Measurements from ENCODE around the gene NAPG.
"Not testable (repeated sequence)": the region's sequence is repeated elsewhere in the genome, so short reads cannot be mapped to it uniquely, and the experiment has no call there.

The NAPG gene

GRCh38 chr18:10577842-10578572, 52.2 kb downstream of the NAPG start:
- Mint-ChIP-seq H3K27ac (peak overlapping the region in 1 of 2 donors; percentile 19), H3K4me3 (peak overlapping the region in 1 of 2 donors; percentile 13)
- ATAC-seq, H3K9me3 Mint-ChIP-seq, DNase-seq, H3K27me3 Mint-ChIP-seq, H3K4me1 Mint-ChIP-seq: not testable (repeated sequence)

- not testable (repeated sequence) for DNase-seq, H3K27me3 Mint-ChIP-seq, H3K4me3 Mint-ChIP-seq, H3K4me1 Mint-ChIP-seq, H3K27ac Mint-ChIP-seq, H3K9me3 Mint-ChIP-seq, ATAC-seq
These were observed 52.7 kb downstream of the NAPG start for GRCh38 chr18:10578573-10578899.

- no peak for DNase-seq
- Mint-ChIP-seq H3K9me3 (no peaks in the 10 kb centered on the region), H3K27ac (no peak overlapping the region), H3K4me3 (no peak overlapping the region), H3K4me1 (no peaks in the 10 kb centered on the region), H3K27me3 (no peaks in the 10 kb centered on the region)
- no peak for ATAC-seq
These were observed 53.4 kb downstream of the NAPG start for GRCh38 chr18:10579079-10579867.

GRCh38 chr18:10580215-10580614, 54.4 kb downstream of the NAPG start:
- no peaks in the 10 kb centered on the region for H3K4me1 Mint-ChIP-seq
- peak overlapping the region in 1 of 2 donors; percentile 77 for H3K27ac Mint-ChIP-seq
- no peaks in the 10 kb centered on the region for H3K27me3 Mint-ChIP-seq
- H3K9me3 Mint-ChIP-seq = no peaks in the 10 kb centered on the region
- no peak overlapping the region for H3K4me3 Mint-ChIP-seq
- no peak for ATAC-seq
- no peak for DNase-seq

GRCh38 chr18:10585260-10585659, 59.4 kb downstream of the NAPG start:
- Mint-ChIP-seq H3K9me3 (peaks cover 0 to 12% of the 10 kb centered on the region in 2 donors), H3K4me3 (no peak overlapping the region), H3K4me1 (no peaks in the 10 kb centered on the region), H3K27ac (no peak overlapping the region), H3K27me3 (no peaks in the 10 kb centered on the region)
- ATAC-seq (no peak), DNase-seq (no peak)

GRCh38 chr18:10588975-10589374, 63.1 kb downstream of the NAPG start:
- ATAC-seq = no peak
- H3K27ac Mint-ChIP-seq = no peak overlapping the region
- no peak overlapping the region for H3K4me3 Mint-ChIP-seq
- no peaks in the 10 kb centered on the region for H3K27me3 Mint-ChIP-seq
- no peaks in the 10 kb centered on the region for H3K4me1 Mint-ChIP-seq
- peaks cover 0 to 17% of the 10 kb centered on the region in 2 donors for H3K9me3 Mint-ChIP-seq
- DNase-seq = no peak

GRCh38 chr18:10590412-10590811, 64.6 kb downstream of the NAPG start:
- no peaks in the 10 kb centered on the region for H3K4me1 Mint-ChIP-seq
- no peaks in the 10 kb centered on the region for H3K27me3 Mint-ChIP-seq
- no peak overlapping the region for H3K27ac Mint-ChIP-seq
- H3K4me3 Mint-ChIP-seq = no peak overlapping the region
- ATAC-seq (no peak), DNase-seq (no peak)
- H3K9me3 Mint-ChIP-seq = peaks cover 0 to 19% of the 10 kb centered on the region in 2 donors

GRCh38 chr18:10591896-10592295, 66.1 kb downstream of the NAPG start:
- H3K4me3 Mint-ChIP-seq = no peak overlapping the region
- DNase-seq = no peak

GRCh38 chr18:10593366-10594022, 67.7 kb downstream of the NAPG start:
- not testable (repeated sequence) for H3K9me3 Mint-ChIP-seq, H3K27me3 Mint-ChIP-seq, H3K4me1 Mint-ChIP-seq, ATAC-seq, H3K27ac Mint-ChIP-seq, H3K4me3 Mint-ChIP-seq, DNase-seq

More at GRCh38 chr18:10591896-10592295, 66.1 kb downstream of the NAPG start:
- Mint-ChIP-seq H3K27ac (no peak overlapping the region), H3K4me1 (no peaks in the 10 kb centered on the region), H3K9me3 (peaks cover 0 to 13% of the 10 kb centered on the region in 2 donors), H3K27me3 (no peaks in the 10 kb centered on the region)
- no peak for ATAC-seq

- not testable (repeated sequence) for H3K27me3 Mint-ChIP-seq, H3K4me3 Mint-ChIP-seq
These were observed 70.1 kb downstream of the NAPG start for GRCh38 chr18:10595917-10596316.

GRCh38 chr18:10597695-10598094, 71.9 kb downstream of the NAPG start:
- not testable (repeated sequence) for H3K4me1 Mint-ChIP-seq, H3K27ac Mint-ChIP-seq, DNase-seq, H3K4me3 Mint-ChIP-seq, ATAC-seq, H3K27me3 Mint-ChIP-seq
- H3K9me3 Mint-ChIP-seq = peaks cover 4 to 11% of the 10 kb centered on the region in 2 donors

More at GRCh38 chr18:10595917-10596316, 70.1 kb downstream of the NAPG start:
- DNase-seq, H3K27ac Mint-ChIP-seq, H3K9me3 Mint-ChIP-seq, ATAC-seq, H3K4me1 Mint-ChIP-seq: not testable (repeated sequence)

GRCh38 chr18:10600701-10601100, 74.9 kb downstream of the NAPG start:
- H3K4me3 Mint-ChIP-seq, DNase-seq, H3K27ac Mint-ChIP-seq, H3K4me1 Mint-ChIP-seq, ATAC-seq, H3K27me3 Mint-ChIP-seq: not testable (repeated sequence)
- H3K9me3 Mint-ChIP-seq = peaks cover 9 to 29% of the 10 kb centered on the region in 2 donors
